K562 (cell line): ENCODE measurements around the gene RABL6. TPM values are rescaled to one million over a fixed set of nuclear protein-coding genes. Genes with fewer than 3 reads are reported as not detected.
A peak's percentile ranks its signal among the peaks of the same experiment; 100 is the strongest.
"Not testable (repeated sequence)": the region's sequence is repeated elsewhere in the genome, so short reads cannot be mapped to it uniquely, and the experiment has no call there.

Experiments used
- ATAC-seq: fragments of 200-7000 bp; cut with Tn5 transposase; 3 replicates; pipeline ENCODE4 v1.9.1; 2020; ENCODE audit warnings: moderate library complexity
- BruUV-seq: library from RNA; stranded (reverse); fragments of 400-500 nt; replicated peaks from 2 replicates; lab custom pipeline; 2021; lab: Mats Ljungman, UMichigan
- CTCF ChIA-PET: fragments of 300-600 bp; formaldehyde crosslinking; extraction: SDS; loops from one replicate; lab custom pipeline; 2021; ENCODE audit warnings: low intra/inter-chr PET ratio; lab: Yijun Ruan, JAX
- POLR2A ChIA-PET: fragments of 300-600, 350-650 bp; sonication (Branson Sonifier 250); formaldehyde crosslinking; extraction: SDS; loops from one replicate; lab custom pipeline; 2021; ENCODE audit warnings: antibody characterized with exemption, inconsistent platforms; lab: Yijun Ruan, JAX
- DNase-seq, 4 experiments: peaks; one replicate each; pipeline versions ENCODE4 v3.0.0 to v3.0.0-alpha.2; 2011 to 2018; ENCODE audit warnings: low spot score in 3 of 4, mixed read lengths in 3 of 4; ENCODE audit errors: extremely low read depth in 1 of 4
- FAIRE-seq: peaks from 2 replicates; lab custom pipeline; 2011; peaks lifted over from hg19 to GRCh38; lab: Jason Lieb, UNC
- H2AFZ ChIP-seq: 2 replicates; pipeline ENCODE4 v1.6.0; 2011; ENCODE audit warnings: low read depth, low read length, control low read depth, inconsistent platforms
- H3K27ac ChIP-seq: fragments of 200-600 bp; 3 replicates; pipeline ENCODE4 v1.8.0; 2011; ENCODE audit warnings: low read depth, mild to moderate bottlenecking, control low read depth, inconsistent platforms, low read length, moderate library complexity, mixed read lengths; ENCODE audit errors: extremely low read depth
- H3K27me3 ChIP-seq, 2 experiments: fragments of 300-600 bp in 1 of 2; 2 replicates in 1 of 2; 3 replicates in 1 of 2; pipeline versions ENCODE4 v1.6.0 to v1.8.0; 2011; ENCODE audit warnings: inconsistent platforms in 2 of 2, low read length in 2 of 2, mild to moderate bottlenecking in 1 of 2, mixed read lengths in 1 of 2, moderate library complexity in 1 of 2; ENCODE audit not compliant: control insufficient read depth in 2 of 2, insufficient read depth in 2 of 2
- H3K36me3 ChIP-seq: fragments of 300-600 bp; 3 replicates; pipeline ENCODE4 v1.8.0; 2011; ENCODE audit warnings: mild to moderate bottlenecking, low read length, inconsistent platforms; ENCODE audit not compliant: control insufficient read depth, insufficient read depth
- H3K4me1 ChIP-seq, 2 experiments: fragments of 200-600 bp in 1 of 2; replicated peaks in 1 of 2; 2 replicates in 1 of 2; 3 replicates in 1 of 2; pipeline versions ENCODE4 v1.5.1 to v1.8.0; 2011; ENCODE audit warnings: inconsistent platforms in 2 of 2, low read length in 2 of 2, mild to moderate bottlenecking in 1 of 2, mixed read lengths in 1 of 2, moderate library complexity in 1 of 2; ENCODE audit not compliant: control insufficient read depth in 2 of 2, insufficient read depth in 2 of 2
- H3K4me2 ChIP-seq: 2 replicates; pipeline ENCODE4 v1.6.1; 2011; ENCODE audit warnings: low read length, control low read depth, inconsistent platforms, mixed read lengths; ENCODE audit not compliant: insufficient read depth
- H3K4me3 ChIP-seq: fragments of 200-600 bp; sonication (generic), shearing (Covaris generic); 2 replicates; pipeline ENCODE4 v1.5.1; 2016; ENCODE audit warnings: control low read depth, inconsistent platforms
- H3K79me2 ChIP-seq: fragments of 200-600 bp; 3 replicates; pipeline ENCODE4 v1.8.0; 2011; ENCODE audit warnings: low read length, inconsistent platforms; ENCODE audit not compliant: control insufficient read depth, insufficient read depth
- H3K9ac ChIP-seq, 2 experiments: 2 replicates each; pipeline versions ENCODE4 v1.6.0 to v1.6.1; 2011; ENCODE audit warnings: low read depth in 2 of 2, low read length in 2 of 2, control low read depth in 1 of 2, inconsistent platforms in 1 of 2, mild to moderate bottlenecking in 1 of 2, mixed read lengths in 1 of 2; ENCODE audit not compliant: insufficient read depth in 1 of 2
- H3K9me1 ChIP-seq: one replicate; pipeline ENCODE4 v1.6.0; 2011; ENCODE audit warnings: inconsistent platforms, mild to moderate bottlenecking, low read length, moderate library complexity; ENCODE audit not compliant: control insufficient read depth, insufficient read depth
- H3K9me3 ChIP-seq: replicated peaks from 2 replicates; pipeline ENCODE4 v1.5.1; 2011; ENCODE audit warnings: low read depth, low read length, inconsistent platforms; ENCODE audit not compliant: control insufficient read depth, insufficient read depth
- H4K20me1 ChIP-seq: replicated peaks from 2 replicates; pipeline ENCODE4 v1.6.1; 2011; ENCODE audit warnings: low read length, inconsistent platforms, mixed read lengths; ENCODE audit not compliant: control insufficient read depth, insufficient read depth
- HCFC1 ChIP-seq: IDR thresholded peaks from 2 replicates; pipeline ENCODE4 v1.6.1; 2012; ENCODE audit warnings: low read depth, low read length, improper control_type of control experiment
- MTA3 ChIP-seq: fragments of 450-650 bp; formaldehyde crosslinking; IDR thresholded peaks from 2 replicates; pipeline ENCODE4 v1.6.1; 2017; ENCODE audit warnings: mild to moderate bottlenecking, borderline replicate concordance
- MYC ChIP-seq, 2 experiments: fragments of 250-450 bp in 1 of 2; sonication (Bioruptor Pico) in 1 of 2; IDR thresholded peaks; 2 replicates each; pipeline versions ENCODE4 v1.5.1 to v1.6.1; 2012 to 2021; ENCODE audit warnings: low read depth in 2 of 2, borderline replicate concordance in 1 of 2, improper control_type of control experiment in 1 of 2, low read length in 1 of 2, mild to moderate bottlenecking in 1 of 2, moderate library complexity in 1 of 2
- NONO ChIP-seq, 2 experiments: fragments of 200-400 bp in 1 of 2; fragments of 450-650 bp in 1 of 2; formaldehyde crosslinking in 1 of 2; IDR thresholded peaks; 2 replicates each; pipeline ENCODE4 v1.6.1; 2017; ENCODE audit warnings: low read depth in 2 of 2, mild to moderate bottlenecking in 2 of 2, moderate library complexity in 2 of 2, low read length in 1 of 2
- RHOXF2B ChIP-seq: fragments of 250-450 bp; sonication (Bioruptor Pico); conservative IDR thresholded peaks from 2 replicates; pipeline ENCODE4 v1.5.1; 2021
- SUPT5H ChIP-seq: fragments of 450-650 bp; IDR thresholded peaks from 2 replicates; pipeline ENCODE4 v1.6.1; 2016
- TGIF2 ChIP-seq: sonication (generic); formaldehyde crosslinking; IDR thresholded peaks from 2 replicates; pipeline ENCODE4 v1.8.1; 2022; ENCODE audit warnings: mild to moderate bottlenecking, missing genetic modification reagents, moderate library complexity
- WGBS: fragments of 100-300 bp; shearing (Covaris generic); methylation state at CpG from one replicate; pipeline ENCODE4 v1.1.6; 2016; ENCODE audit warnings: low coverage, mixed read lengths; ENCODE audit not compliant: insufficient coverage; ENCODE audit errors: missing lambda C conversion rate; 5-methylcytosine and 5-hydroxymethylcytosine counted together
- in situ Hi-C: fragments of 300-500 bp; cut with MboI; formaldehyde crosslinking; loops from 4 replicates; pipeline ENCODE4 v1.15.0; 2018; ENCODE audit warnings: inconsistent platforms, mixed read lengths
- intact Hi-C: fragments of 100-400 bp; cut with micrococcal nuclease; formaldehyde crosslinking; loops from 2 replicates; pipeline ENCODE4 v1.14.2; 2022
- polyA plus RNA-seq, 8 experiments: library from polyadenylated mRNA; depleted of rRNA in 4 of 8; stranded (reverse) in 5 of 8; unstranded in 3 of 8; fragments of >200 nt; fragmentation: Nextera tagmentation in 2 of 8; fragmentation: Illumina TruSeq in 1 of 8; extraction: Ambion mirVana in 2 of 8; extraction: Trizol in 1 of 8; gene quantifications; 2 replicates each; pipeline versions ENCODE4 v1.2.1 to v1.2.3, GENCODE V29; 2011 to 2014; ENCODE audit warnings: inconsistent platforms in 1 of 8, missing spikeins in 1 of 8
- total RNA-seq, 7 experiments: library from RNA; depleted of rRNA in 6 of 7; stranded (reverse); fragments of >200 nt in 6 of 7; fragmentation: Illumina TruSeq in 2 of 7; extraction: Trizol in 2 of 7; gene quantifications; 2 replicates each; pipeline versions ENCODE4 v1.2.1 to v1.2.3, GENCODE V29; 2011 to 2021; ENCODE audit warnings: low replicate concordance in 1 of 7
- TF ChIP-seq, protein P1 (sequence below): fragments of 250-450 bp; sonication (Bioruptor Pico); IDR thresholded peaks from 2 replicates; pipeline ENCODE4 v1.5.0; 2020; ENCODE audit warnings: mild to moderate bottlenecking, borderline replicate concordance
- TF ChIP-seq, protein P2 (sequence below): fragments of 250-450 bp; sonication (Bioruptor Pico); IDR thresholded peaks from 2 replicates; pipeline ENCODE4 v1.4.0; 2020
- TF ChIP-seq, protein P3 (sequence below): sonication (generic); formaldehyde crosslinking; IDR thresholded peaks from 2 replicates; pipeline ENCODE4 v1.8.0; 2022; ENCODE audit warnings: mild to moderate bottlenecking, missing genetic modification reagents

The RABL6 gene
- total and polyA plus RNA-seq, 9 of the 15 experiments (the other 6 are each of a cell fraction or from before 2014, with no cell fraction given), result 5.6 to 181 (median 84.5) TPM

DNA sequence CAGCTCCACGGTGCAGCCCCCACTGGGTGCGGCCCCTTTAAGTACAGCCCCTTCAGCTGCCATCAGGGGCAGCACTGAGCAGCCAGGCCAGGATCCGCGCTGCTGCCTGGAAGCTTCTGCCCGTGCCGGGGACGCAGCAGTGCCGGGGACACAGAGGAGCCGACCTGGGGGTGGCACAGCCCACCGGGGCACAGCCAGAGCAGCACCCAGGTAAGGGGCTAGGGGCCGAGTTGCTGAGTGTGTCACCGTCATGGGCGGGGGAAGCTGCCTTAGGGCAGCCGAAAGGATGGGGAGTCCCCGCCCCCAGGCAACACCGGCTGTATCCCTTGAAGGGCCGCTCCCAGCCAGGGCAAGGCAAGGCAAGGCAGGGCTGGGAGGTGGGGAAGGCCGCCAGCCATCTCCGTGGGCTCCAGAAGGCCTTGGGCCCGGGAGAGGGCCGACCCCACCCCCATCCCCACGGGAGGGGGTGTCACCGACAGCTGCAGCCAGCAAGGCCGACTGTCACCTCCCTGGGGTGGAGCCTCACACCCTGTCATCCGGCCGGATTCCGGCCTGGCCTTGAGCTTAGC lies 34.7 kb downstream of the RABL6 start, which contains the start of gene AJM1:
Gene AJM1, plus strand, starts transcription at position 99 of the 569 bp plus-strand sequence. CDS start 1,937 bp downstream, outside the sequence.
- Histone ChIP-seq H3K27ac (0 out of 3 replicates have a peak within 1 kb of the TSS, but pooled peaks have one; percentile 24), H3K9ac (peak within 1 kb of the TSS in 1 of 2 experiments; percentile 84; a peak in 2 of 4 replicates), H3K4me2 (peak within 1 kb of the TSS; percentile 75), H3K4me1 (peaks cover 12 to 94% of the 10 kb centered on the region in 2 experiments), H3K36me3 (peaks cover 35% of the 10 kb centered on the region; the same call in 2 of the 3 replicates), H4K20me1 (peaks cover 17% of the 10 kb centered on the region), H3K4me3 (peak within 1 kb of the TSS; percentile 32)
- H2AFZ ChIP-seq; H3K9me1 ChIP-seq; H3K27me3 ChIP-seq; in situ Hi-C loops; H3K9me3 ChIP-seq; BruUV-seq; H3K79me2 ChIP-seq; TF ChIP-seq MYC (IDR thresholded peaks at IDR 0.05; ENCODE audit: low read depth, low read length): not testable (repeated sequence)
- peak; percentile 55 to 88 (median 66) for DNase-seq
- FAIRE-seq, result peak; percentile 89
- intact Hi-C loops, result loop anchor here (2.0 kb wide), 1 partner anchor 192 kb away; no protein-coding TSS in a partner anchor
- peak; percentile 87 for ATAC-seq
- ChIA-PET POLR2A (interaction anchor here (0.6 to 1.3 kb wide), 7 partner anchors 11 to 359 kb away, joined by 3 to 4 read pairs (median 3); no protein-coding TSS in a partner anchor), CTCF (interaction anchor here (0.7 to 1.1 kb wide), 3 partner anchors 50 to 615 kb away, joined by 3 read pairs; no protein-coding TSS in a partner anchor)
- 2% methylated on average over 14 of the region's 27 CpGs for WGBS
- TF ChIP-seq HCFC1 (peak; percentile 30; the same call in 1 of the 2 replicates), MYC (CRISPR knock-in tag; IDR thresholded peaks at IDR 0.05; ENCODE audit: borderline replicate concordance, low read depth) (0 out of 2 replicates have a peak, but pooled peaks have one; percentile 65), SUPT5H (peak; percentile 83), NONO (IDR thresholded peaks at IDR 0.05; ENCODE audit: low read depth in 2 of 2, low read length in 1 of 2) (0 out of 4 replicates have a peak, but pooled peaks of 1 of the 2 experiments have one; percentile 18), RHOXF2B (CRISPR knock-in tag) (0 out of 2 replicates have a peak, but pooled peaks have one; percentile 29), MTA3 (peak; percentile 68; the same call in 1 of the 2 replicates), TGIF2 (CRISPR knock-in tag) (0 out of 2 replicates have a peak, but pooled peaks have one; percentile 28)
- TF ChIP-seq, protein P1, sequence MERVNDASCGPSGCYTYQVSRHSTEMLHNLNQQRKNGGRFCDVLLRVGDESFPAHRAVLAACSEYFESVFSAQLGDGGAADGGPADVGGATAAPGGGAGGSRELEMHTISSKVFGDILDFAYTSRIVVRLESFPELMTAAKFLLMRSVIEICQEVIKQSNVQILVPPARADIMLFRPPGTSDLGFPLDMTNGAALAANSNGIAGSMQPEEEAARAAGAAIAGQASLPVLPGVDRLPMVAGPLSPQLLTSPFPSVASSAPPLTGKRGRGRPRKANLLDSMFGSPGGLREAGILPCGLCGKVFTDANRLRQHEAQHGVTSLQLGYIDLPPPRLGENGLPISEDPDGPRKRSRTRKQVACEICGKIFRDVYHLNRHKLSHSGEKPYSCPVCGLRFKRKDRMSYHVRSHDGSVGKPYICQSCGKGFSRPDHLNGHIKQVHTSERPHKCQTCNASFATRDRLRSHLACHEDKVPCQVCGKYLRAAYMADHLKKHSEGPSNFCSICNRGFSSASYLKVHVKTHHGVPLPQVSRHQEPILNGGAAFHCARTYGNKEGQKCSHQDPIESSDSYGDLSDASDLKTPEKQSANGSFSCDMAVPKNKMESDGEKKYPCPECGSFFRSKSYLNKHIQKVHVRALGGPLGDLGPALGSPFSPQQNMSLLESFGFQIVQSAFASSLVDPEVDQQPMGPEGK (CRISPR knock-in tag), result 0 out of 2 replicates have a peak, but pooled peaks have one; percentile 30
- TF ChIP-seq, protein P2, sequence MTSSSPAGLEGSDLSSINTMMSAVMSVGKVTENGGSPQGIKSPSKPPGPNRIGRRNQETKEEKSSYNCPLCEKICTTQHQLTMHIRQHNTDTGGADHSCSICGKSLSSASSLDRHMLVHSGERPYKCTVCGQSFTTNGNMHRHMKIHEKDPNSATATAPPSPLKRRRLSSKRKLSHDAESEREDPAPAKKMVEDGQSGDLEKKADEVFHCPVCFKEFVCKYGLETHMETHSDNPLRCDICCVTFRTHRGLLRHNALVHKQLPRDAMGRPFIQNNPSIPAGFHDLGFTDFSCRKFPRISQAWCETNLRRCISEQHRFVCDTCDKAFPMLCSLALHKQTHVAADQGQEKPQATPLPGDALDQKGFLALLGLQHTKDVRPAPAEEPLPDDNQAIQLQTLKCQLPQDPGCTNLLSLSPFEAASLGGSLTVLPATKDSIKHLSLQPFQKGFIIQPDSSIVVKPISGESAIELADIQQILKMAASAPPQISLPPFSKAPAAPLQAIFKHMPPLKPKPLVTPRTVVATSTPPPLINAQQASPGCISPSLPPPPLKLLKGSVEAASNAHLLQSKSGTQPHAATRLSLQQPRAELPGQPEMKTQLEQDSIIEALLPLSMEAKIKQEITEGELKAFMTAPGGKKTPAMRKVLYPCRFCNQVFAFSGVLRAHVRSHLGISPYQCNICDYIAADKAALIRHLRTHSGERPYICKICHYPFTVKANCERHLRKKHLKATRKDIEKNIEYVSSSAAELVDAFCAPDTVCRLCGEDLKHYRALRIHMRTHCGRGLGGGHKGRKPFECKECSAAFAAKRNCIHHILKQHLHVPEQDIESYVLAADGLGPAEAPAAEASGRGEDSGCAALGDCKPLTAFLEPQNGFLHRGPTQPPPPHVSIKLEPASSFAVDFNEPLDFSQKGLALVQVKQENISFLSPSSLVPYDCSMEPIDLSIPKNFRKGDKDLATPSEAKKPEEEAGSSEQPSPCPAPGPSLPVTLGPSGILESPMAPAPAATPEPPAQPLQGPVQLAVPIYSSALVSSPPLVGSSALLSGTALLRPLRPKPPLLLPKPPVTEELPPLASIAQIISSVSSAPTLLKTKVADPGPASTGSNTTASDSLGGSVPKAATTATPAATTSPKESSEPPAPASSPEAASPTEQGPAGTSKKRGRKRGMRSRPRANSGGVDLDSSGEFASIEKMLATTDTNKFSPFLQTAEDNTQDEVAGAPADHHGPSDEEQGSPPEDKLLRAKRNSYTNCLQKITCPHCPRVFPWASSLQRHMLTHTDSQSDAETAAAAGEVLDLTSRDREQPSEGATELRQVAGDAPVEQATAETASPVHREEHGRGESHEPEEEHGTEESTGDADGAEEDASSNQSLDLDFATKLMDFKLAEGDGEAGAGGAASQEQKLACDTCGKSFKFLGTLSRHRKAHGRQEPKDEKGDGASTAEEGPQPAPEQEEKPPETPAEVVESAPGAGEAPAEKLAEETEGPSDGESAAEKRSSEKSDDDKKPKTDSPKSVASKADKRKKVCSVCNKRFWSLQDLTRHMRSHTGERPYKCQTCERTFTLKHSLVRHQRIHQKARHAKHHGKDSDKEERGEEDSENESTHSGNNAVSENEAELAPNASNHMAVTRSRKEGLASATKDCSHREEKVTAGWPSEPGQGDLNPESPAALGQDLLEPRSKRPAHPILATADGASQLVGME, result peak; percentile 43; the same call in 1 of the 2 replicates
- TF ChIP-seq, protein P3, sequence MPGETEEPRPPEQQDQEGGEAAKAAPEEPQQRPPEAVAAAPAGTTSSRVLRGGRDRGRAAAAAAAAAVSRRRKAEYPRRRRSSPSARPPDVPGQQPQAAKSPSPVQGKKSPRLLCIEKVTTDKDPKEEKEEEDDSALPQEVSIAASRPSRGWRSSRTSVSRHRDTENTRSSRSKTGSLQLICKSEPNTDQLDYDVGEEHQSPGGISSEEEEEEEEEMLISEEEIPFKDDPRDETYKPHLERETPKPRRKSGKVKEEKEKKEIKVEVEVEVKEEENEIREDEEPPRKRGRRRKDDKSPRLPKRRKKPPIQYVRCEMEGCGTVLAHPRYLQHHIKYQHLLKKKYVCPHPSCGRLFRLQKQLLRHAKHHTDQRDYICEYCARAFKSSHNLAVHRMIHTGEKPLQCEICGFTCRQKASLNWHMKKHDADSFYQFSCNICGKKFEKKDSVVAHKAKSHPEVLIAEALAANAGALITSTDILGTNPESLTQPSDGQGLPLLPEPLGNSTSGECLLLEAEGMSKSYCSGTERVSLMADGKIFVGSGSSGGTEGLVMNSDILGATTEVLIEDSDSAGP (CRISPR knock-in tag), result peak; percentile 100
